ENCODE data around the gene PACRG. TPM values are rescaled to one million over a fixed set of nuclear protein-coding genes. Genes with fewer than 3 reads are reported as not detected.

Gene PACRG
- total RNA-seq, 1 experiment from 2014 or later = 0.26 TPM

- no peak overlapping the region for H3K4me2 ChIP-seq (ENCODE audit: insufficient read depth, insufficient read length, low read length)
- H4K5ac ChIP-seq (ENCODE audit: insufficient read length, low read depth, low read length) = no peak overlapping the region
- no peaks in the 10 kb centered on the region for H3K27me3 Mint-ChIP-seq (ENCODE audit: low read depth)
- H3K36me3 Mint-ChIP-seq (ENCODE audit: insufficient read depth in 1 of 3, low read depth in 3 of 3) = no peaks in the 10 kb centered on the region
- no peaks in the 10 kb centered on the region for H3K9me3 Mint-ChIP-seq
- no peak overlapping the region for H2BK5ac ChIP-seq (ENCODE audit: insufficient read length, low read length)
- no peak overlapping the region for H2BK12ac ChIP-seq (ENCODE audit: insufficient read length, low read depth, low read length)
- H3K79me2 ChIP-seq (ENCODE audit: insufficient read depth, low read length) = no peaks in the 10 kb centered on the region
- no peaks in the 10 kb centered on the region for H3K23me2 ChIP-seq (ENCODE audit: insufficient read length, low read depth, low read length, poor library complexity, severe bottlenecking)
- H3K27ac ChIP-seq (ENCODE audit: insufficient read length, low read depth, low read length) = no peak overlapping the region
- H4K20me1 ChIP-seq (ENCODE audit: control insufficient read depth, insufficient read depth, insufficient read length) = no peaks in the 10 kb centered on the region
- no CpG with 5 or more reads among the region's 12 CpGs for WGBS (ENCODE audit: extremely low coverage, insufficient read length, low lambda C conversion rate)
- H3T11ph ChIP-seq (ENCODE audit: low read length) = no peak overlapping the region
- no peak overlapping the region for H2BK15ac ChIP-seq (ENCODE audit: low read depth, low read length)
- no peak overlapping the region for H3K27ac Mint-ChIP-seq
- H3K23ac ChIP-seq (ENCODE audit: insufficient read length, low read depth, low read length) = no peak overlapping the region
- H3K9ac ChIP-seq (ENCODE audit: extremely low read depth, insufficient read length, low read length) = no peak overlapping the region
- H3K9me3 ChIP-seq (ENCODE audit: control insufficient read depth, low read depth, low read length) = no peaks in the 10 kb centered on the region
- no peak overlapping the region for H3K4ac ChIP-seq (ENCODE audit: low read depth, low read length)
- H3K4me1 Mint-ChIP-seq = peaks cover 2 to 9% of the 10 kb centered on the region in 2 experiments; a peak in 3 of 4 replicates
- no peaks in the 10 kb centered on the region; the same call in 1 of the 2 replicates for H3K4me1 ChIP-seq (ENCODE audit: insufficient read depth, low read length)
- no peak overlapping the region for H3K14ac ChIP-seq (ENCODE audit: insufficient read depth, low read length)
- no peak overlapping the region for H2BK20ac ChIP-seq (ENCODE audit: low read depth, low read length, poor library complexity, severe bottlenecking)
- no peak overlapping the region for H2BK120ac ChIP-seq (ENCODE audit: low read depth, low read length, poor library complexity, severe bottlenecking)
- no peak overlapping the region for H3K4me3 Mint-ChIP-seq
- no peaks in the 10 kb centered on the region for H3K79me1 ChIP-seq (ENCODE audit: insufficient read depth, low read depth, low read length, poor library complexity, severe bottlenecking)
- TF ChIP-seq CTCF (conservative IDR thresholded peaks at IDR 0.05) = no peak
- H2AFZ ChIP-seq (ENCODE audit: low read length) = no peak overlapping the region
- H3K27me3 ChIP-seq (ENCODE audit: insufficient read depth, low read length) = no peaks in the 10 kb centered on the region
- H4K8ac ChIP-seq (replicated peaks; ENCODE audit: insufficient read length, low read depth, low read length) = no peak overlapping the region
- H3K18ac ChIP-seq (ENCODE audit: insufficient read length, low read depth, low read length) = no peak overlapping the region
- no peak overlapping the region for H2AK5ac ChIP-seq (ENCODE audit: insufficient read length, low read length)
- DNase-seq = no peak
- H4K91ac ChIP-seq (ENCODE audit: insufficient read length, low read depth, low read length) = no peak overlapping the region
- H3K56ac ChIP-seq (ENCODE audit: insufficient read length, low read depth, low read length) = no peak overlapping the region
Observed at GRCh38 chr6:163347021-163347446, 619.3 kb downstream of the PACRG start.
